CD14-positive monocyte (primary cell): ENCODE data around the gene RPL7L1. TPM values are rescaled to one million over a fixed set of nuclear protein-coding genes. Genes with fewer than 3 reads are reported as not detected.

ENCODE experiments used
- DNase-seq, 3 donors: peaks; one replicate each; pipeline ENCODE4 v3.0.0-alpha.2; 2011 to 2022
- H2AFZ ChIP-seq: 2 replicates; pipeline ENCODE4 v1.6.0; 2012; ENCODE audit warnings: mild to moderate bottlenecking, low read depth, low read length, inconsistent platforms; ENCODE audit not compliant: insufficient read depth, poor library complexity, severe bottlenecking
- H3K27ac ChIP-seq, 2 donors: 1 replicate in 1 of 2; 2 replicates in 1 of 2; pipeline ENCODE4 v1.5.1; 2012 to 2013; ENCODE audit warnings: low read length in 2 of 2, control low read depth in 1 of 2, inconsistent platforms in 1 of 2, low read depth in 1 of 2, mild to moderate bottlenecking in 1 of 2
- H3K27me3 ChIP-seq, 2 donors: one replicate each; pipeline versions ENCODE4 v1.6.0 to v1.6.1; 2011 to 2013; ENCODE audit warnings: low read length in 2 of 2; ENCODE audit not compliant: control insufficient read depth in 2 of 2, insufficient read depth in 2 of 2
- H3K36me3 ChIP-seq, 2 donors: replicated peaks in 1 of 2; 1 replicate in 1 of 2; 2 replicates in 1 of 2; pipeline versions ENCODE4 v1.5.1 to v1.6.1; 2012 to 2013; ENCODE audit warnings: low read length in 2 of 2, control low read depth in 1 of 2, inconsistent platforms in 1 of 2, mild to moderate bottlenecking in 1 of 2; ENCODE audit not compliant: insufficient read depth in 2 of 2, control insufficient read depth in 1 of 2
- H3K4me1 ChIP-seq, 2 donors: 1 replicate in 1 of 2; 2 replicates in 1 of 2; pipeline versions ENCODE4 v1.5.1 to v1.6.1; 2012 to 2013; ENCODE audit warnings: low read length in 2 of 2, control low read depth in 1 of 2, inconsistent platforms in 1 of 2, mild to moderate bottlenecking in 1 of 2, moderate library complexity in 1 of 2; ENCODE audit not compliant: insufficient read depth in 2 of 2, control insufficient read depth in 1 of 2
- H3K4me2 ChIP-seq: replicated peaks from 2 replicates; pipeline ENCODE3; 2012; ENCODE audit warnings: low read length, moderate library complexity, mild to moderate bottlenecking; ENCODE audit not compliant: poor library complexity, severe bottlenecking; ENCODE audit errors: extremely low read depth
- H3K4me3 ChIP-seq, 3 experiments: fragments of 200-600 bp in 1 of 3; sonication (generic) in 1 of 3; replicated peaks in 1 of 3; 1 replicate in 2 of 3; 2 replicates in 1 of 3; pipeline ENCODE4 v1.5.1; 2011 to 2013; ENCODE audit warnings: low read length in 3 of 3, mild to moderate bottlenecking in 3 of 3, control low read depth in 2 of 3, low read depth in 2 of 3, inconsistent platforms in 1 of 3, moderate library complexity in 1 of 3
- H3K79me2 ChIP-seq: 2 replicates; pipeline ENCODE4 v1.6.0; 2012; ENCODE audit warnings: mild to moderate bottlenecking, control low read depth, inconsistent platforms, low read length, moderate library complexity; ENCODE audit not compliant: insufficient read depth
- H3K9ac ChIP-seq: 2 replicates; pipeline ENCODE4 v1.6.0; 2017; ENCODE audit warnings: low read length, mild to moderate bottlenecking; ENCODE audit not compliant: insufficient read depth, poor library complexity, severe bottlenecking
- H3K9me3 ChIP-seq, 2 donors: replicated peaks in 1 of 2; 1 replicate in 1 of 2; 2 replicates in 1 of 2; pipeline versions ENCODE4 v1.5.1 to v1.6.1; 2012 to 2013; ENCODE audit warnings: low read length in 2 of 2, control low read depth in 1 of 2; ENCODE audit not compliant: control insufficient read depth in 1 of 2, insufficient read depth in 1 of 2
- H4K20me1 ChIP-seq: 2 replicates; pipeline ENCODE4 v1.6.0; 2012; ENCODE audit warnings: mild to moderate bottlenecking, low read length, control low read depth, moderate library complexity; ENCODE audit not compliant: insufficient read depth
- H3K27ac Mint-ChIP-seq, 7 donors: one replicate each; pipeline ENCODE4 v1.8.0; 2020; ENCODE audit warnings: mild to moderate bottlenecking in 7 of 7, mixed read lengths in 7 of 7, moderate library complexity in 6 of 7, inconsistent platforms in 2 of 7
- H3K27me3 Mint-ChIP-seq, 3 donors: one replicate each; pipeline ENCODE4 v1.8.0; 2021 to 2022; ENCODE audit warnings: low read depth in 3 of 3, mild to moderate bottlenecking in 3 of 3, mixed read lengths in 3 of 3, moderate library complexity in 3 of 3, inconsistent platforms in 1 of 3
- H3K36me3 Mint-ChIP-seq, 2 donors: one replicate each; pipeline ENCODE4 v1.8.0; 2020; ENCODE audit warnings: mixed read lengths in 2 of 2, inconsistent platforms in 1 of 2, mild to moderate bottlenecking in 1 of 2
- H3K4me1 Mint-ChIP-seq: one replicate; pipeline ENCODE4 v1.8.0; 2020; ENCODE audit warnings: mild to moderate bottlenecking, mixed read lengths
- H3K4me3 Mint-ChIP-seq, 2 donors: one replicate each; pipeline ENCODE4 v1.8.0; 2020; ENCODE audit warnings: mild to moderate bottlenecking in 2 of 2, mixed read lengths in 2 of 2, moderate library complexity in 1 of 2
- H3K9me3 Mint-ChIP-seq, 7 donors: one replicate each; pipeline ENCODE4 v1.8.0; 2020 to 2022; ENCODE audit warnings: mixed read lengths in 7 of 7, mild to moderate bottlenecking in 6 of 7, moderate library complexity in 6 of 7, inconsistent platforms in 2 of 7
- CTCF ChIP-seq: fragments of 200-600 bp; IDR thresholded peaks from one replicate; pipeline ENCODE4 v1.8.0; 2022; ENCODE audit warnings: antibody characterized with exemption, mild to moderate bottlenecking
- WGBS: methylation state at CpG from one replicate; pipeline ENCODE4 v1.1.5; 2013; ENCODE audit warnings: missing lambda C conversion rate; ENCODE audit not compliant: insufficient coverage; 5-methylcytosine and 5-hydroxymethylcytosine counted together
- intact Hi-C, 2 donors: fragments of 100-400 bp; cut with micrococcal nuclease; formaldehyde crosslinking; loops; one replicate each; pipeline versions ENCODE4 v1.15.0 to v1.15.1; 2023
- polyA plus RNA-seq, 3 donors: library from polyadenylated mRNA; depleted of rRNA in 1 of 3; unstranded in 2 of 3; stranded (reverse) in 1 of 3; fragments of 300-500 nt in 2 of 3; fragments of >200 nt in 1 of 3; fragmentation: Illumina TruSeq in 2 of 3; gene quantifications; 1 replicate in 2 of 3; 2 replicates in 1 of 3; pipeline ENCODE4 v1.2.3, GENCODE V29; 2012 to 2021

Gene RPL7L1
- polyA plus RNA-seq, 3 donors = 7.6 to 35.5 (median 29.7) TPM

GRCh38 chr6:42845327-42845694, 34.1 kb upstream of the RPL7L1 start:
- no peak overlapping the region for H3K4me3 Mint-ChIP-seq
- intact Hi-C loops = no loop called here
- no peak overlapping the region for H3K27ac ChIP-seq
- no peak for TF ChIP-seq CTCF
- H3K27me3 Mint-ChIP-seq = peaks cover 0 to 2% (median 0%) of the 10 kb centered on the region in 3 donors
- H3K4me3 ChIP-seq = no peak overlapping the region
- H3K36me3 Mint-ChIP-seq = peaks cover 26 to 58% of the 10 kb centered on the region in 2 donors
- no peaks in the 10 kb centered on the region for H3K4me1 ChIP-seq
- no peaks in the 10 kb centered on the region for H3K27me3 ChIP-seq
- H3K79me2 ChIP-seq = peaks cover 4% of the 10 kb centered on the region
- H3K4me1 Mint-ChIP-seq = no peaks in the 10 kb centered on the region
- H3K4me2 ChIP-seq = no peak overlapping the region
- H4K20me1 ChIP-seq = peaks cover 18% of the 10 kb centered on the region
- no peaks in the 10 kb centered on the region for H3K9me3 ChIP-seq
- peaks cover 9 to 24% of the 10 kb centered on the region in 2 donors for H3K36me3 ChIP-seq
- no peak overlapping the region for H2AFZ ChIP-seq
- peak overlapping the region in 1 of 7 donors; percentile 80 for H3K27ac Mint-ChIP-seq
- DNase-seq = no peak
- no peak overlapping the region for H3K9ac ChIP-seq
- peaks cover 0 to 2% (median 0%) of the 10 kb centered on the region in 7 donors for H3K9me3 Mint-ChIP-seq
- WGBS = 100% methylated on average over 5 of the region's 6 CpGs

GRCh38 chr6:42846505-42846904, 32.9 kb upstream of the RPL7L1 start:
- H4K20me1 ChIP-seq = peaks cover 16% of the 10 kb centered on the region
- intact Hi-C loops = no loop called here
- H3K4me2 ChIP-seq = no peak overlapping the region
- no peaks in the 10 kb centered on the region for H3K4me1 ChIP-seq
- no peak overlapping the region for H3K4me3 Mint-ChIP-seq
- TF ChIP-seq CTCF = no peak
- H3K36me3 Mint-ChIP-seq = peaks cover 25 to 63% of the 10 kb centered on the region in 2 donors
- H3K27ac Mint-ChIP-seq = peak overlapping the region in 1 of 7 donors; percentile 30
- DNase-seq = no peak
- WGBS = no CpG with 5 or more reads among the region's 2 CpGs
- no peak overlapping the region for H3K9ac ChIP-seq
- peaks cover 0 to 2% (median 0%) of the 10 kb centered on the region in 3 donors for H3K27me3 Mint-ChIP-seq
- no peaks in the 10 kb centered on the region for H3K4me1 Mint-ChIP-seq
- H3K9me3 Mint-ChIP-seq = peaks cover 0 to 2% (median 0%) of the 10 kb centered on the region in 7 donors
- no peak overlapping the region for H3K4me3 ChIP-seq
- no peaks in the 10 kb centered on the region for H3K27me3 ChIP-seq
- peaks cover 9 to 31% of the 10 kb centered on the region in 2 donors for H3K36me3 ChIP-seq
- no peak overlapping the region for H2AFZ ChIP-seq
- H3K9me3 ChIP-seq = no peaks in the 10 kb centered on the region
- H3K79me2 ChIP-seq = peaks cover 4% of the 10 kb centered on the region
- H3K27ac ChIP-seq = no peak overlapping the region
